ENCODE measurements around the gene ZNF362.

Gene ZNF362

DNA sequence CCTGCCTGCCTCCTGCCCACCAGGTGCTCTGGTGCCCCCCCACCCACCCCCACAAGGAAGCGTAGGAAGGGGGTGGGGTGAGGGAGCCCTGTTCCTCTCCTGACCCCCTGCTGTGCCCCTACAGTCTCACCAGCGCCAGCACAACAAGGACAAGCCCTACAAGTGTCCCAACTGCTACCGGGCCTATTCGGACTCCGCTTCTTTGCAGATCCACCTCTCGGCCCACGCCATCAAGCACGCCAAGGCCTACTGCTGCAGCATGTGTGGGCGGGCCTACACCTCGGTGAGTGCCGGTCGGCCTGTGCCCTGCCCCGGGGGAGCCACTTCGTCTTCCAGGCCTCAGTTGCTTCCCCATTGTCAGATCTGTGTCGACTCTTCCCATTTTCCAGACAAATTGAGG is 38.7 kb downstream of the ZNF362 start:
- peaks cover 74% of the 10 kb centered on the region for H3K36me3 ChIP-seq (ENCODE audit: insufficient read depth, low read length)
- no peaks in the 10 kb centered on the region for H3K4me1 ChIP-seq (ENCODE audit: insufficient read depth, low read length)
- H3K27me3 ChIP-seq (ENCODE audit: insufficient read depth, low read length, poor library complexity): no peaks in the 10 kb centered on the region
- H3K27ac ChIP-seq (ENCODE audit: low read length): no peak overlapping the region
- H3K4me3 ChIP-seq (ENCODE audit: low read depth in 1 of 2, low read length in 2 of 2): no peak overlapping the region
- no peak overlapping the region for H3K4me2 ChIP-seq (ENCODE audit: insufficient read depth, low read length)
- peaks cover 7% of the 10 kb centered on the region; the same call in 1 of the 2 replicates for H3K79me2 ChIP-seq (ENCODE audit: insufficient read depth, low read length)
- ATAC-seq (ENCODE audit: insufficient read depth, low read depth) (no peak), DNase-seq (no peak)
- H3K9me3 ChIP-seq (ENCODE audit: insufficient read depth, low read length, severe bottlenecking): no peaks in the 10 kb centered on the region
- TF ChIP-seq, protein P1, sequence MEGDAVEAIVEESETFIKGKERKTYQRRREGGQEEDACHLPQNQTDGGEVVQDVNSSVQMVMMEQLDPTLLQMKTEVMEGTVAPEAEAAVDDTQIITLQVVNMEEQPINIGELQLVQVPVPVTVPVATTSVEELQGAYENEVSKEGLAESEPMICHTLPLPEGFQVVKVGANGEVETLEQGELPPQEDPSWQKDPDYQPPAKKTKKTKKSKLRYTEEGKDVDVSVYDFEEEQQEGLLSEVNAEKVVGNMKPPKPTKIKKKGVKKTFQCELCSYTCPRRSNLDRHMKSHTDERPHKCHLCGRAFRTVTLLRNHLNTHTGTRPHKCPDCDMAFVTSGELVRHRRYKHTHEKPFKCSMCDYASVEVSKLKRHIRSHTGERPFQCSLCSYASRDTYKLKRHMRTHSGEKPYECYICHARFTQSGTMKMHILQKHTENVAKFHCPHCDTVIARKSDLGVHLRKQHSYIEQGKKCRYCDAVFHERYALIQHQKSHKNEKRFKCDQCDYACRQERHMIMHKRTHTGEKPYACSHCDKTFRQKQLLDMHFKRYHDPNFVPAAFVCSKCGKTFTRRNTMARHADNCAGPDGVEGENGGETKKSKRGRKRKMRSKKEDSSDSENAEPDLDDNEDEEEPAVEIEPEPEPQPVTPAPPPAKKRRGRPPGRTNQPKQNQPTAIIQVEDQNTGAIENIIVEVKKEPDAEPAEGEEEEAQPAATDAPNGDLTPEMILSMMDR (IDR thresholded peaks at IDR 0.05; ENCODE audit: borderline replicate concordance, extremely low read depth, low read length, poor library complexity, severe bottlenecking): no peak
- TF ChIP-seq EZH2 (IDR thresholded peaks at IDR 0.05; ENCODE audit: borderline replicate concordance, low read depth, low read length, severe bottlenecking): no peak
- no peak overlapping the region for H3K9ac ChIP-seq (ENCODE audit: low read depth, low read length)
- H2AFZ ChIP-seq (ENCODE audit: low read depth, low read length): no peak overlapping the region
- peaks cover 43% of the 10 kb centered on the region for H4K20me1 ChIP-seq (ENCODE audit: insufficient read depth, low read length)

DNA sequence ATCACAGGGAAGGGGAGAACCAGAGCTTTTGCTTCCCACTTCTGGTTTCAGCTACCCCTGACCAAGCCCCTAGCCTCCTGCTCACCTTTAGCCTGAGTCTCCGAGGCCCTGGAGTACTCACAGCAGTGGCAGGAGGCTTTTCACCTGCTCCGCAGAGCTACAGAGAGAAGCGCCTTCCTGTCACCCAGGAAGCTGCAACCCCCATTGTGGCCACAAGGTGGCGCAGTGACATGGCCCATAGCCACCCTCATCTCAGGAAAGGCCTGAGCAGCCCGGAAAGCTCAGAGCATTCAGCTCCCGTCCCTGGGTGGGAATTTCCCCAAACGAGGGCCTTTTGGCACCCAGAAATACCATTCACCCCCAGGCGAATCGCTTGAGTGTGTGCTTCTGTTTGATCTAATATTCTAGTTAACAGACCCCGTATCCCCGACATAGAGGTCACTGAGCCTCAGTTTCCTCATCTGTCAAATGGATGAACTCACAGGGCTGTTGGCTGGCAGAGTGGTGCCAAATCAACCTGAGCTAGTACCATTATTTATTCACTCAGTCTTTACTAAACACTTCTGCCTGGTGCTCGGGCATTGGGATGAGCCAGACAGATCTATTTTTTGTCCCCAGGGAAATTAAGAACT is 39.3 kb downstream of the ZNF362 start:
- H3K4me2 ChIP-seq (ENCODE audit: insufficient read depth, low read length): no peak overlapping the region
- H3K79me2 ChIP-seq (ENCODE audit: insufficient read depth, low read length): peaks cover 7% of the 10 kb centered on the region; the same call in 1 of the 2 replicates
- no peaks in the 10 kb centered on the region for H3K4me1 ChIP-seq (ENCODE audit: insufficient read depth, low read length)
- no peak overlapping the region for H3K27ac ChIP-seq (ENCODE audit: low read length)
- H3K36me3 ChIP-seq (ENCODE audit: insufficient read depth, low read length): peaks cover 76% of the 10 kb centered on the region
- peaks cover 43% of the 10 kb centered on the region for H4K20me1 ChIP-seq (ENCODE audit: insufficient read depth, low read length)
- H3K9me3 ChIP-seq (ENCODE audit: insufficient read depth, low read length, severe bottlenecking): no peaks in the 10 kb centered on the region
- H3K9ac ChIP-seq (ENCODE audit: low read depth, low read length): no peak overlapping the region
- H3K27me3 ChIP-seq (ENCODE audit: insufficient read depth, low read length, poor library complexity): no peaks in the 10 kb centered on the region
- ATAC-seq (ENCODE audit: insufficient read depth, low read depth) (peak; percentile 91), DNase-seq (peak; percentile 81)
- no peak for TF ChIP-seq EZH2 (IDR thresholded peaks at IDR 0.05; ENCODE audit: borderline replicate concordance, low read depth, low read length, severe bottlenecking)
- TF ChIP-seq, protein P1 (IDR thresholded peaks at IDR 0.05; ENCODE audit: borderline replicate concordance, extremely low read depth, low read length, poor library complexity, severe bottlenecking): peak; percentile 91
- no peak overlapping the region for H2AFZ ChIP-seq (ENCODE audit: low read depth, low read length)
- H3K4me3 ChIP-seq (ENCODE audit: low read depth in 1 of 2, low read length in 2 of 2): no peak overlapping the region

DNA sequence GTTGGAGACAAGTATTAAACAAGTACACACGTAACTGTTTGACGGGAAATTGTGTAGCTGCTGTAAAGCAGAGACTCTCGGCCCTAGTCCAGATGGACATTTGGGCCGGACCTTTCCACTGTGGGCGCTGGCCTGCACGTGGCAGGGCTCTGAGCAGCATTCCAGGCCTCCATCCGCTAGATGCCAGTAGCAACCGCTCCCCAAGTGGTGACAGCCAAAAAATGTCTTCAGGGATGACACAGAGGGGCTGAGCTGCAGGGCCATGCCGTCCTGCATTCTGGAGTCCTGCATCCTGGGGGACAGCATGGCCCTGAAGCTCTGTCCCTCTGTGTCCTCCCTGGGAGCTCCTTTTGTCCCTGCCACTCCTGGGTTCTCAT is 39.8 kb downstream of the ZNF362 start:
- Histone ChIP-seq H4K20me1 (ENCODE audit: insufficient read depth, low read length) (peaks cover 43% of the 10 kb centered on the region), H2AFZ (ENCODE audit: low read depth, low read length) (no peak overlapping the region), H3K79me2 (ENCODE audit: insufficient read depth, low read length) (peaks cover 7% of the 10 kb centered on the region; the same call in 1 of the 2 replicates), H3K4me3 (ENCODE audit: low read depth in 1 of 2, low read length in 2 of 2) (no peak overlapping the region), H3K4me2 (ENCODE audit: insufficient read depth, low read length) (no peak overlapping the region), H3K4me1 (ENCODE audit: insufficient read depth, low read length) (no peaks in the 10 kb centered on the region), H3K9me3 (ENCODE audit: insufficient read depth, low read length, severe bottlenecking) (no peaks in the 10 kb centered on the region), H3K9ac (ENCODE audit: low read depth, low read length) (no peak overlapping the region), H3K27me3 (ENCODE audit: insufficient read depth, low read length, poor library complexity) (no peaks in the 10 kb centered on the region), H3K36me3 (ENCODE audit: insufficient read depth, low read length) (peaks cover 81% of the 10 kb centered on the region), H3K27ac (ENCODE audit: low read length) (no peak overlapping the region)
- ATAC-seq (ENCODE audit: insufficient read depth, low read depth) (no peak), DNase-seq (no peak)
- TF ChIP-seq EZH2 (IDR thresholded peaks at IDR 0.05; ENCODE audit: borderline replicate concordance, low read depth, low read length, severe bottlenecking): no peak
- TF ChIP-seq, protein P1 (IDR thresholded peaks at IDR 0.05; ENCODE audit: borderline replicate concordance, extremely low read depth, low read length, poor library complexity, severe bottlenecking): no peak

Data from DND-41 (cell line).